SK-N-SH treated with all-trans-retinoic acid at 6 μM for 48 hours (cell line): ENCODE data around the gene MYO16.

Experiments
- ESRRG ChIP-seq: fragments of 250-450 bp; sonication (Bioruptor Pico); IDR thresholded peaks from 2 replicates; pipeline ENCODE4 v1.6.1; 2021; ENCODE audit warnings: mild to moderate bottlenecking
- PPARA ChIP-seq: fragments of 250-450 bp; sonication (Bioruptor Pico); IDR thresholded peaks from 2 replicates; pipeline ENCODE4 v1.5.0; 2020; ENCODE audit warnings: mild to moderate bottlenecking, borderline replicate concordance
- SNAI2 ChIP-seq: fragments of 250-450 bp; sonication (Bioruptor Pico); IDR thresholded peaks from 2 replicates; pipeline ENCODE4 v1.5.0; 2020; ENCODE audit warnings: mild to moderate bottlenecking, moderate library complexity
- ZNF8 ChIP-seq: fragments of 450-650 bp; formaldehyde crosslinking; IDR thresholded peaks from 2 replicates; pipeline ENCODE4 v1.5.0; 2020; ENCODE audit warnings: mild to moderate bottlenecking, moderate library complexity
- TF ChIP-seq, protein P1 (sequence below): fragments of 250-450 bp; sonication (Bioruptor Pico); IDR thresholded peaks from 2 replicates; pipeline ENCODE4 v1.8.0; 2020; ENCODE audit warnings: mild to moderate bottlenecking, moderate library complexity, borderline replicate concordance

DNA sequence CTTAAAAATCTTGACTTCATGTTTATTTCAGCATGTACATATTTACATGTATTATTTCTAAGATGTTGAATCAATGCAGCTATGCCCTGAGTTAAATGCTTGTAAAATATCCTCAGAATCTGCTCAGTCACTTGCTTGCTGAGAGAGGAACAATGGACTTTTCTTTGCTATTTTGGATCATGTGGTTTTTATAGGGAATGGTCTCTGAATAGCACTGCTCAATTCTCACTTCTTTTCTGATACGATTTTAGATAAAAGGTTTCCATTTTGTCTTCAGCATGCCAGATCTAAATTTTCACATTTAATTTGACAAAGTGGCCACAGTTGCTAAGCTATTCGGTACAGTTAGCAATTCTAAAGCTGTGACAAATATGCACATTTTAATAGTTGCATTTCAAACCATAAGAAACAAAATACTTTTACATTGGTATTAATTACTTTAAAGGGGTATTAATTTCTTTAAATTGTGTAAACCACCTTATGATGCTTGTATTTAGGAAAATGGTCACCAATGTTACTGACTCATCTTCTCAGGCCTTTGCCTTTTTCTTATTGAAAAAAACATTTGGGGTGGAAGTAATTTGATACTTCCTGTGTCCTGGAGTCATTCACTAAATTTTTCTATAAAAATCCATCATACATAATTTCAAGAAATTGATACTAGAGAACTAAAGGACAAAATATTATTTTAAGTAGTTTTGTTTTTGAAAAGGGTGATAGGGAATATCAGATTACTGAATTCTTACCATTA, 113.5 kb downstream of the MYO16 start:
- TF ChIP-seq, protein P1, sequence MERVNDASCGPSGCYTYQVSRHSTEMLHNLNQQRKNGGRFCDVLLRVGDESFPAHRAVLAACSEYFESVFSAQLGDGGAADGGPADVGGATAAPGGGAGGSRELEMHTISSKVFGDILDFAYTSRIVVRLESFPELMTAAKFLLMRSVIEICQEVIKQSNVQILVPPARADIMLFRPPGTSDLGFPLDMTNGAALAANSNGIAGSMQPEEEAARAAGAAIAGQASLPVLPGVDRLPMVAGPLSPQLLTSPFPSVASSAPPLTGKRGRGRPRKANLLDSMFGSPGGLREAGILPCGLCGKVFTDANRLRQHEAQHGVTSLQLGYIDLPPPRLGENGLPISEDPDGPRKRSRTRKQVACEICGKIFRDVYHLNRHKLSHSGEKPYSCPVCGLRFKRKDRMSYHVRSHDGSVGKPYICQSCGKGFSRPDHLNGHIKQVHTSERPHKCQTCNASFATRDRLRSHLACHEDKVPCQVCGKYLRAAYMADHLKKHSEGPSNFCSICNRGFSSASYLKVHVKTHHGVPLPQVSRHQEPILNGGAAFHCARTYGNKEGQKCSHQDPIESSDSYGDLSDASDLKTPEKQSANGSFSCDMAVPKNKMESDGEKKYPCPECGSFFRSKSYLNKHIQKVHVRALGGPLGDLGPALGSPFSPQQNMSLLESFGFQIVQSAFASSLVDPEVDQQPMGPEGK (CRISPR knock-in tag) = no peak
- TF ChIP-seq SNAI2 (CRISPR knock-in tag) (no peak), ESRRG (no peak), ZNF8 (CRISPR knock-in tag) (no peak), PPARA (CRISPR knock-in tag) (no peak)
